ENCODE data around the gene CACNB2.

- TF ChIP-seq CTCF (IDR thresholded peaks at IDR 0.05; ENCODE audit: low read depth, low read length) (no peak), EZH2phosphoT487 (IDR thresholded peaks at IDR 0.05; ENCODE audit: low read depth) (no peak)
Observed at GRCh38 chr10:18334116-18334867, 194.1 kb downstream of the CACNB2 start.
